Posterior vena cava (tissue), 2 donors: ENCODE data around the gene SH3RF3. TPM values are rescaled to one million over a fixed set of nuclear protein-coding genes. Genes with fewer than 3 reads are reported as not detected.

Experiments
- DNase-seq: peaks from one replicate; pipeline ENCODE4 v3.0.0-alpha.2; 2020; ENCODE audit warnings: low spot score
- intact Hi-C, 2 donors: fragments of 100-400 bp; cut with DNase I; formaldehyde crosslinking; loops; one replicate each; pipeline versions ENCODE4 v1.14.1 to v1.14.2; 2022 to 2023
- total RNA-seq, 2 donors: library from RNA; stranded (reverse); fragmentation: NEBNext Ultra II Directional; extraction: Animal tissue kit (Norgen Biotek cat#: 25700); gene quantifications; one replicate each; pipeline ENCODE4 v1.2.1, GENCODE V29; 2021
- donor health status: DM: yes; HTN: yes; CAD: no.
- donor health status: DM: yes; HTN: yes; CAD: no.

Gene SH3RF3
- total RNA-seq, 2 donors from 2014 or later = 10.1 to 14.1 TPM

DNA sequence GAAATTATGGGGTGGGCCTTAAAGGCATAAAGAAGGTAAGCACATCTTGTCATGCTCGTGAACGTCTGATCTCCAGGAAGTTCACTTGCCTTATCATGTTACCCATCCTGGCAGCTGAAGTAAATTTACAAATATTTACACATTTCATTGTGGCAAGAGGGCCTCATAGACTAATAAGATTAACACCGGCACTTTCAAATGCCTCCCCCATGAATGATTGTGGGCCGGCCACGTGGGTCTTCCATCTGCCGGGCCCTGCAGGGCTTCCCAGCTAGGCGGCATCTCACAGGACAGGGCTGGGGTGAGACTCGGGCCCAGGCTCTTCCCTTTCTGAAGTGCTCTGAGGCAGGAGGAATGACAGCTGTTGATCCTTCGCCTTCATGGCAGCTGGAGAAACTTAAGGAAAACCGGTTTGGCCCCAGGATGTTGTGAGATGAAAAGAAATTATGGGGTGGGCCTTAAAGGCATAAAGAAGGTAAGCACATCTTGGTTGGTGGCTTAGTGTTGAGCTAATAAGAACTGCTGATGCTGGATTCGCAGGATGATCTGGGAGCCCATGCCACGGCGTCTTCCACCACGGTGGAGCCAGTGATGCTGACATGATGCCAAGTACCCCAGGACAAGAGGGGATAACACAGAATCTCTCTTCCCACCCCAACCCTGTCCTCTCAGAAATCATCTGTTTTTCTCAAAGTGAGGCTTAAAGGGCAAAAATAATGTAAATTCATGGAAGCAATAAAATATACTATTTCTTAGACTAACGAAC, 308.5 kb downstream of the SH3RF3 start:
- intact Hi-C loops = loop anchor here in 1 of 2 donors (1.0 kb wide), 1 partner anchor 43 kb away; no protein-coding TSS in a partner anchor
- peak; percentile 35 for DNase-seq

DNA sequence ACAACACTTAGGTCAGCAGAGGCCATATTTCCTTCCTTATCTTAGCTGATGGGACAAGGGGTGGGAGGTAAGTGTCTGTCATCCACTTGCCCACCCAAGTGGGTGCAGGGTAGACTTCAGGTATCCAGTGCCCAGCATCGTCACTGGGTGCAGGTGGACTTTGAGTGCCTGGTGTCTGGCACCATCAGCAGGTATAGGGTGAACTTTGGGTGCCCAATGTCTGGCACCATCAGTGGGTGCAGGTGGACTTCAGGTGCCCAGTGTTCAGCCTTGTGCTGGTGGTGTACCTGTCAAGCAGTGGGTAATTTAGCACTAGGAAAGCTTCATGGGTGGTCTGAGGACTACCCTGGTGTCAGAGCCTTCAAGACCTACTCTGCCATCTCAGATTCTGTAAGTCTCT, 309.1 kb downstream of the SH3RF3 start:
- intact Hi-C loops = loop anchor here in 1 of 2 donors (1.0 kb wide), 1 partner anchor 42 kb away; no protein-coding TSS in a partner anchor
- DNase-seq = peak; percentile 68

DNA sequence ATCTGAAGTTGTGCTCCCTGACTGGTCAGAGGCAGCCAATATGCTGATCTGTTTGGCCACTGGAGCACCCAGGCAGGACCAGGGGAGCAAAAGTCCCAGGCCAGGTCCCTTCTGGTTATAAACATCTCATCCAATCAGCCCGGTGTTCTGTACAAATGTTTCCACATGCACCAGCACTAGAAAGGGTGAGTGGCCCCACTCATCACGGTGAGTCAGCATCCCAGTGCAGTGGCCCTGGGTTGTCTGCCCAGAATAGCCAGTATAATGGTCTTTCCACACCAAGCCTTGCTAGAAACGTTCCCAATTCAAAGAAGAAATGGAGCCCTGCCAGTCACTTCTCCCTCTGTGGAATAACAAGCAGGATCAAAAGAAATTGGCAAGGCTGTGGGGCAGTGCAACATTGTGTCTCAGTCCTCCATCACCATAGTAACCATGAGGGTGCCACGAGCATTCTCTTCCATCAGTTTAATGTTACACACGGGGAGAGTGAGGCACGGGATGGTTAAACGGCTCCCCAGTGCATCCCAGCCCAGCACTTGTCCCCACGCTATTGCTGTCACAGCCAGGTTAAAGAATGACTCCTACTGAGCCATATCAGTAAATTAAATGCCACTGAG, 309.9 kb downstream of the SH3RF3 start:
- peak; percentile 79 for DNase-seq
- intact Hi-C loops = loop anchor here in 1 of 2 donors (1.0 kb wide), 1 partner anchor 41 kb away; no protein-coding TSS in a partner anchor

DNA sequence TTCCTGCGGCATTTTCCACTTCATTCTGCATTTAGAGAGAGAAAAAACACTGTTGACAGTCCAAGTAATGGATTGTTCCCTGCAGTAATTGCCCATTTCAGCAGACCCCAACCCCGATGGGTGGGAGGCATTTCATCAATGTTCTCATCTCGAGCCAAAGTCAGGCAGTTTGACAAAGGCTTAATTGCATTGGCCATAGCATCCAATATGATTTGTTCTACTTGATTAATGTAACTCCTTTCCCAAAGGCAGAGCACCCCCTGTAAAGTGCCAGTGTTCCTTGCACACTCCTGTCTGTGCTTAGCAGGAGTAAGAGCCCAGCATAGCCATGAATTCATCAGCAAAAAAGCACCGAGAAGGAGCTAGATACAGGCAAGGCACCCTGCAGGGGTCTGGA, 310.4 kb downstream of the SH3RF3 start:
- intact Hi-C loops = no loop called here
- DNase-seq = peak; percentile 35

DNA sequence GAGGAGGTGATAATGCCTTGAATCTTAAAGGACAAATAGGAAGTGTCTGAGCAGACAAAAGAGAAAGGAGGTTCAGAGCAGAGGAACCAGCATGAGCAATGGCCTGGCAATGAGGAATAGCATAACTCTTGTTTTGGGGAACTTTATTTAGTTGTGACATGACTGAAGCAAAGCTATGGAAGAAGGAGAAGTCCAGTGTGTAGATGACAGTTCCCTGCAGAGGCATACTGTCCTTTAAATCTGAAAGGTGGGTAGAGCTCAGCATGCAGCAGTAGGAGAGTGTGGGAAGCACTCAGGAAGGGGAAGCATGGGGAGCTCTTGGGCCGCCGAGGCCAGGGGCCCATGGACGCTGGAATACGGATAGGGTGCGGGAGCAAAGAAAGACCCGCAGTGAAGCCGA, 311.0 kb downstream of the SH3RF3 start:
- intact Hi-C loops = loop anchor here in 1 of 2 donors (5.0 kb wide), 1 partner anchor 318 kb away; no protein-coding TSS in a partner anchor
- DNase-seq = peak; percentile 68

DNA sequence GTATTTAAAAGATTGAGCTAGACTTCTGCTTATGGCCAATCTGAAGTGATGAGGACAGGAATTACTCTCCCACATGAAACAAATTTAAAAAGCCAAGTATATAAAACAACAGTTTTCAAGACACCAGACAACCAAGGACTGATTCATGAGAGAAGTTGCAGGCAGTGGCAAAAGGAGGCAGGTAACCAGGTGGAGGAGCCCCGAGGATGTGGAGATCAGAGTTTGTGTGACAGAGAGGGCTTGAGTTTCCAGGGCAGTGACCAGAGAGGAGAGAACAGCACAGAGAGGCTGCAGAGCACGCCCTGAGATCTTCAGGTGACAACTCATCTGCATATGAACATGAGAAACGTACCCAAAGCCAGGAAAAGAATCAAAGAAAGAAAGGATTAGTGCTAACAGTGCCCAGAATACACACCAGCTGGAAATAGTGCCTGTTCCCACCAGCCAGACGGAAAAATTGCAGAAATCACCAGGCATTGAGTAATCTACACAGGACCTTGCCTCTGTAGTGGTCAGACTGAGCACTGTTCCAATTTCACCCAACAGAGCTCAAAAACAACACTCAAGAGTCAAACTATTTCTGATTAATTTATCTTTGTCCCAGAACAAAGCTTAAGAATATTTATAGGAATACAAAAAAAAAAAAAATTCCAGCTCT, 311.6 kb downstream of the SH3RF3 start:
- DNase-seq = peak; percentile 9
- intact Hi-C loops = loop anchor here in 1 of 2 donors (5.0 kb wide), 1 partner anchor 318 kb away; no protein-coding TSS in a partner anchor

DNA sequence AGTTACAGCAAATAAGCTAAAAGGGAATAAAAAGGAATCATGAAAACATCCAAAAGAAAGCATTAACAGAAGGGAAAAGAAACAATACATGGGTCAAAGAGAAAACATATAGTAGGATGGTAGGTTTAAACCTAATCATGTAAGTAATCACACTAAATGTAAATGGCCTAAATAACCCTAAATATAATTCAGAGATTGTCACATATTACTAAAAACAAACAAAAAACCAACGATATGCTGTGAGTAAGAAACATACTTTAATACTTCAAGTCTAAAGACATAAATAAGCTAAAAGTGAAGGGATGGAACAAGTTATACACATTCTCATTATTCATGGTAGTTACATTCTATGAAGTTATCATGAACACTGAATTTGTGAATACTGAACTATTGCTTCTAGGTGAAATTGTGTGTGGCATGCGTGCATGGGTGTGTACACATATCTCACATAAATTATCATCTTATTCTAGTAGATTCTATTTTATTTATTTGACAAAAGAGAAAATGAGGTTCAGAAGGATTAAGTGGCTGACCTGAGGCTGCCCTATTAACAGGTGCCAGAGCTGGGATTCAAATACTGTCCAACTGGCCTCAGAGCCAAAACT, 313.8 kb downstream of the SH3RF3 start:
- DNase-seq = peak; percentile 1
- intact Hi-C loops = loop anchor here in 1 of 2 donors (5.0 kb wide), 1 partner anchor 321 kb away; no protein-coding TSS in a partner anchor

DNA sequence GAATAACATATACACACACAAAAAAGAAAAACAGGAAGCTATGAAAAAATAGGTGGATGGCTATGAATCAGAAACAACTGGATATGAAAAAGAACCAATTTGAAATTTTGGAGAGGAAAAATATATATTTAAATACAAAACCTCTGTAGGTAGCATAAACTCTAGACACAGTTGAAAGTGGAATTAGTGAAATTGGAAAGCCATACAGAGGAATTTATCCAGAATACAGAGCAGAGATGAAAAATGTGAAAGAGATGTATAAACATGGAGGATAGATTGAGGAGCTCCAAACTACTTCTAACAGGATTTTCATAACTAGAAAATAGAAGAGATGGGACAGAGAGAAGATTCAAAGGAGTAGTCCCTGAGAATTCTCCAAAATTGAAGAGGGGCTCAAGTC, 315.9 kb downstream of the SH3RF3 start:
- no peak for DNase-seq
- intact Hi-C loops = loop anchor here in 1 of 2 donors (5.0 kb wide), 1 partner anchor 323 kb away; no protein-coding TSS in a partner anchor

DNA sequence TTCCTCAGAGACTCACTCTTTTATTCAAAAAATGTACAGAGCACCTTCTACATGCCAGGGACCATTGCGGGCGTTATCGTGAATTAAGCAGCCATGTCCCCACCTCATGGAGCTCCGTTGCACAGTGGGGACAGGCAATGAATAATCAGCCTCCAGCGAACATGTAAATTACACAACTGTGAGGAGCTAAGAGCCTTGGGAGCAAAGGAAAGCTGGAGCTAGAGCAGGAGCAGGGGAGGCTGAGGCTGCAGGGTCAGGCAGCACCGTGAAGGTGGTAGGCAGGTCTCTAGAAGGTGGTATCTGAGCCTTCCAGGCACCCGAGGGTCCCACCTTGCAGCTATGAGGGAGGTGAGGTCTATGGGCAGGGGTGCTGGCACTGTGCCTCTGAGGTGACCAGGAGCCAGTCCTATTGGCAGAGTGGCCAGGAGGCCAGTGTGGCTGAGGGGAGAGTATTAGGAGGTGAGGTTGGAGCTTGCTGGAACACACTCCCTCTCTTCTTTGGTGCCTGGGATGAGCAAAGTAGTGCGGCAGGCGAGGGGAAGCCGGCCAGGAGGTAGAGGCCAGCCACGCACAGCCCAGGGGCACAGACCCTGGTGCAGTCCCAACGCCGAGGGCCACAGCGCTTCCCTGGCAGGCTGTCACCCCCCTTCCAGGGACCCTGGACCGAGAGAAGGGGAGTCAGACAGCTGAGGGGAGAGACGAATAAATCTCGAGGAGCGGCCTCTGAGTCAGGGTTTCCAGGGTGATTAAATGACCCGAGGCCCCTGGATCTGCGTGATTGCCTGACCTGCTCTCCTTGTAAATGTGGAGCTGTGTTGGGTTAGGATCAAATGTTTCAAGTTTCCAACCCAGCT, 317.5 kb downstream of the SH3RF3 start:
- intact Hi-C loops = loop anchor here in 1 of 2 donors (1.0 kb wide), 1 partner anchor 41 kb away; no protein-coding TSS in a partner anchor
- peak; percentile 68 for DNase-seq

DNA sequence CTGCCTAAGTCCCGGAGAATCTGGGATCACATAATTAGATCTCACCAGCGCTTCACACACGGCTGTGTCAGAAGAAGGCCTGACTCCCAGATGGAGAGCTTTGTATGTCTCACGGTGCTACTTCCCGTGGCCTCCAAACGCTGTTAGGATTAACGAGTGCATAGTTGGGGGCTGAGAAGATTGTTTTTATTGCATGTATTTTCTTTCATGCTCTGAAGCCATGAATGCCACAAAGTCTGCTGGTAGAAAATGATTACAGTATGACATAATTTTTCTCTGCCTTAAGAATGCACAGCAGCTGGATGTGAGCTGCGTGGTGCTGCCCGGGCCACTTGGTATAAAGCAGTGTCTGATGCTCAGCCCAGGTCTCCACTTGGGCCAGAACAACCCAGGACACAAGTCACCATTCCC, 318.3 kb downstream of the SH3RF3 start:
- DNase-seq = peak; percentile 56
- intact Hi-C loops = no loop called here

DNA sequence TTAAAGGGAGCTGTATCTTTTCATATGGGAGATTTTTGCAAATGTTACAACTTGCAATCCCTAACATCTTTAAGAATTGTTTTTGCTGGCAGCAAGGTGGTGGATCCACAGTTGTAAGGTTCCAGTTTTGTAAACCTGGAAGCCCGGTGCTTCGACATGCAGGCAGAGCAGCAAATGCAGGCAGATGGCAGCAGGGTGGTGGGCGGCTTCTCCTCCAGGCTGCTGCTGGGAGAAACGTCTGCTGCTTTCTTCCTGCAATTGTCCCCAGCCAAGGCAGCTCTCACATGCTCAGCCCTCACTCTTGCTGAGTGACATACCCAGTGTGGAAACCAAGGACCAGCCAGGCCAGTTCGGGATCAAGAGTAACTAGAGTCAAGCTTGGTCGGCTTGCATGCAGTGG, 318.8 kb downstream of the SH3RF3 start:
- peak; percentile 34 for DNase-seq
- intact Hi-C loops = no loop called here

DNA sequence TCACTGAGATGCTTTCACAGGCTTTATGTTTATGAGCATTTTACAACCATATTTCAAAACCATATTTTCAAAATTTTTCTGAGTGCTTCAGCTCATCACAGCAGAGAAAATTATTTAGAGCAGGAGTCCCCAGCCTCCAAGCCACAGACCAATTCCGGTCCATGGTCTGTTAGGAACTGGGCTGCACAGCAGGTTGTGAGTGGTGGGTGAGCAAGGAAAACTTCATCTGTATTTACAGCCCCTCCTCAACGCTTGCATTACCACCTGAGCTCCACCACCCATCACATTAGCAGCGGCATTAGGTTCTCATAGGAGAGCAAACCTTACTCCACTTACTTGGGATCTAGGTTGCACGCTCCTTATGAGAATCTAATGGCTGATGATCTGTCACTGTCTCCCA, 319.2 kb downstream of the SH3RF3 start:
- peak; percentile 26 for DNase-seq

DNA sequence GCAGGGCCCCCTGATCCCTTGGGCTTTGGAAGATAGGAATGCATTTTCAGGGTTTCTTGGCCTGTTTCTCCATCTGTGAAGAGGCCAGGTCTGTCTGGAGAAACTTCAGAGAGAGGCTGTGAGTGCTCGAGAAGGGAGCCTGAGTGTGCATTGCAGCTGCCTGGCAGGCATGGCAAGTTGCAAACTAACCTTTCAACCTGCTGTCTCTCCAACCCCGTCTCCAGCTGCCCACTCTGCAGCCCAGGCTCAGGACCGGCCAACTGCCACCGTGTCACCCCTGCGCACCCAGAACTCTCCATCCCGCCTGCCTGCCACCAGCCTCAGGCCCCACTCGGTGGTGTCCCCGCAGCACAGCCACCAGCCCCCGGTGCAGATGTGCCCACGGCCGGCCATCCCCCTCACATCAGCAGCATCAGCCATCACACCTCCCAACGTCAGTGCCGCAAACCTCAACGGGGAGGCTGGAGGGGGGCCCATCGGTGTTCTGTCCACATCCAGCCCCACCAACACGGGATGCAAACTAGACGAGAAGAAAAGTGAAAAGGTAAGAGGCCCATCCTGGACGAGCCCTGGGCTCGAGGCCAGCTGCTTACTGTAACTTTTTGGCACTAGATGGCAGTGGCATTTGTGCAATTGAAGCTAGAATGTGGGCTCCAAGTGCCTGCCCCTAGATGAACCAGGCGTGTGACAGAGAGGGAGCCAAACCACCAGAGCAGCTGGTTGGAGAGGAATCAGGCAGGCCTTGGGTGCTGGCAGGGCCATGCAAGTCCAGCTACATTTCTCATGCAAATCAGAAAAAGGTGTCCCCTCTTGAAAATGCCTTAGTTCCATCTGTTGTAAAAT, 320.2 kb downstream of the SH3RF3 start:
- DNase-seq = peak; percentile 78
- intact Hi-C loops = no loop called here

More for the DNA sequence above, 319.2 kb downstream of the SH3RF3 start:
- intact Hi-C loops = no loop called here

DNA sequence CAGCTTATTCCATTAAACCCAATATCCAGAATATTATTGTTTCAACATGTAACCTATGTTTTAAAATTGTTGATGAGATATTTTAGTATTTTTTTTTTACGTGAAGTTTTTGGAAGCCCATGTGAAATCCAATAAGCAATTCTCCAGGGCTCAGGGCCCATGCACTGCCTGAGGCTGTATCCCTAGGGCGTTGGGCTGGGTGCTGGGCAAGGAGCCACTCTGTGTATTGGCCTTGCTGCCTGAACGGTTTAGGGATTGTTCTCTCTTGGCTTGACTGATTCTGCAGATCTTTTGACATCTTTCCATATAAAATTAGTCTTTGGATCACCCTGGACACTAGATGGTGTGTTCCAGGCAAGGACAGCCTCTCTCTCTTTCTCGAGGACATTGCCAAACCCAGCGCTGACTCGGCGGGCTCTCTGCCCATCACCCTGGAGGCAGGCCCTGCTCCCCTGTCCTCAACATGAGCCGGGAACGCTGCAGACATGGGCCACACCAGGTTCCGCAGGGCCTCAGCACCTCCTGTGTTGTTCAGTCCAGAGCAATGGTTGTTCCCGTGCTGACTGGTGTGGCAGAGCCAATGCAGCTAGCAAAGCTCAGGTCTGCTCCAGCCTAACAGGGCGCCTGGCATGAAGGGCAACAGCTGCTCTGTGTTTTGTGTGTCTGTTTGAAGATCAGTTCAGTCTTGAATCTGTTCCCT, 321.7 kb downstream of the SH3RF3 start:
- intact Hi-C loops = loop anchor here in 1 of 2 donors (5.0 kb wide), 1 partner anchor 1407 kb away; no protein-coding TSS in a partner anchor
- DNase-seq = peak; percentile 87

DNA sequence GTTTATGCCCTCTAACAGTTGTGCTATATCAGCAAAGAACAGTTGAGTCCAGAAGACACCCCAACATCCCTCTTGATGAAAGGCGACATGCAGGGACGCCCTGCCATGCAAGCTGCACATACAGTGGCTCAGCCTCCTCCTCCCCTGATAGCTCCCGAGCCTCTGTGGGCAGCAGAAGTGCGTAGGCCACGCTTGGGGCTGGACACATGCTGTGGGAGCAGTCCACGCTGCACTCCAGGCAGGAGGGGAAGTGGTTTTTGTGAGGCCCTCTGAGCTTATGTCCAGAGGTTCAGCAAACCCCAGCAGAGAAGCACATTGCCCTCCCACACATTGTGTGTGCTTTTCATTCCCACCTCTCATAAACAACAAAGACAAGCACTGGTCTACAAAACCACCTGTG, 322.7 kb downstream of the SH3RF3 start:
- peak; percentile 36 for DNase-seq
- intact Hi-C loops = loop anchor here in 1 of 2 donors (5.0 kb wide), 1 partner anchor 1406 kb away; no protein-coding TSS in a partner anchor
